GM21576 (cell line): ENCODE measurements around the gene SLC20A1.
"Not testable (repeated sequence)": the region's sequence is repeated elsewhere in the genome, so short reads cannot be mapped to it uniquely, and the experiment has no call there.

Experiments used
- ATAC-seq: cut with Tn5 transposase; IDR thresholded peaks from one replicate; pipeline ENCODE4 v1.9.1; 2021; ENCODE audit warnings: mild to moderate bottlenecking, moderate library complexity; ENCODE audit not compliant: unreplicated experiment

The SLC20A1 gene

DNA sequence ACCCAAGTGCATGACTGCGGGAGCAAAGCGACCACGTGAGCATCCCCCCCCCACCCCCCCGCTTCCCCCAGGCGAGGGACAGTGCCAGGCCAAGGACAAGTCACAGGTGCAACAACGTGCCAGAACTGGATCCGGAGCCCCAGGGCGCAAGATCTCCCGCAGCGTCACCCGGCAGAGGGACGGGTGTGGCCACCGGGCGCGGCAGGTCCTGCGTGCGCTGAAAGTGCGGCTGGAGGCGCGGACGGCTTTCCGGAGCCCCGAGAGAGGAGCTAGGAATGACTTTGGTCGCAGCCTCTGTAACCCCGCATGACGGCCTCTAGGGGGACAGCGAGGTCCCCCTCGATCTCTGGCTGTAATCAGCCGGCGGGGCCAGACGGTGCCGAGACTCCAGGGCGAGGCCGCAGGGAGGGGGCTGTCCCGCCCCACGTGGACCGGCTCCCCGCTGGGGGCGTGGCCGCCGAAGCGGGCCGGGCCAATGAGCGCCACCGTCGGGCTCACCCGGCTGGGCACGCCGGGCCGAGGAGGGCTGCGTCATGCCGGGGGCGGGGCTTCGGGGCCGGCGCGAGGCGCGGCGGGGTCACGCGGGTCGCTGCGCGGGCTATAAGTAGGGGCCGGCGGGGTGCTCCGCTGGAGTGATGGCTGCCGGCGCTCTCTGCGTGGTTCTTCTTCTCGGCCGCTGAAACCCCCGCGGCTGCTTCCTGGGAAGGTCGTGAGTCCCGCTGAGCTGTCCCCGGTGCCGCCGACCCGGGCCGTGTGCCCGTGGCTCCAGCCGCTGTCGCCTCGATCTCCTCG, at the start of gene SLC20A1:
SLC20A1 (plus strand) TSS at position 630 of the 792 bp plus-strand sequence. CDS start 890 bp downstream, outside the sequence.
- peak; percentile 85 for ATAC-seq

- ATAC-seq: no peak
Measured at GRCh38 chr2:112597537-112598322, 48.0 kb upstream of the SLC20A1 start.

GRCh38 chr2:112600634-112601033, 45.1 kb upstream of the SLC20A1 start:
- no peak for ATAC-seq

GRCh38 chr2:112601754-112602153, 44.0 kb upstream of the SLC20A1 start:
- ATAC-seq: no peak

DNA sequence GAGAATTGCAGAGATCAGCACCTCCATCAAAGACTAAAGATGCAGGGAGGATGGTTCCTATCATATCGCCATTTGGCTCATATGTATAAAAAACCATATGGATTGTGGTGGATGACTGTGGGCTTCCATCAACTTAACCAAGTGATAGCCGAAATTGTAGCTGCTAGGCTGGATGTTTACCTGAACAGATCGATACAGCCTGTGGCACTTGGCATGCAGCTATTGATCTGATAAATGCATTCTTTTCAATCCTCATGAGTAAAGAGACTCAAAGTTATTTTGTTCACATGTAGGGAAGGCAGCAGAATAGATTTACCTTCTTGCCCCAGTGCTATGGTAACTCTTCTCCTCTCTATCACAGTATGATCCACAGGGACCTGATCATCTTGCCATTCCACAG, 42.8 kb upstream of the SLC20A1 start:
- ATAC-seq: no peak

GRCh38 chr2:112603731-112604130, 42.0 kb upstream of the SLC20A1 start:
- no peak for ATAC-seq

DNA sequence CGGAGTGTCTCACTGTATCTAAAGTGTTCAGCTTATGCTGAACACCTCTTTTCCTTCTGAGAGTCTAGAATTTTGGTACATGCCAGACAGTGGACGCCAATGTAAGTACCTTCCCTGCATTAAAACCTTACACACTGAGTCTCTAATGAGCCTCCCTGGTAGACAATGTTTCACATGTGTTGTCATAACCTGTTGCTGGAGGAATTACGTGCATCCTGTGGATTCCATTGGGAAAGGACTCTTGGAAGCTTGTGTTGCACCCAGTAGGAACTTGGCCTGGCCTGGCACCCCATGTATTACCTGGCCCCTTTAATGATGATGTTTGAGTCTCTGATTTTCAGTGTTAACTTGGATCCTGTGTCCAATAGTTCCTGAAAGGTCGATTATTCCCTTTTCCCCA, 40.8 kb upstream of the SLC20A1 start:
- ATAC-seq: no peak

GRCh38 chr2:112605926-112606325, 39.8 kb upstream of the SLC20A1 start:
- no peak for ATAC-seq

GRCh38 chr2:112606547-112606946, 39.2 kb upstream of the SLC20A1 start:
- ATAC-seq: no peak

GRCh38 chr2:112607680-112608438, 37.9 kb upstream of the SLC20A1 start:
- no peak for ATAC-seq

DNA sequence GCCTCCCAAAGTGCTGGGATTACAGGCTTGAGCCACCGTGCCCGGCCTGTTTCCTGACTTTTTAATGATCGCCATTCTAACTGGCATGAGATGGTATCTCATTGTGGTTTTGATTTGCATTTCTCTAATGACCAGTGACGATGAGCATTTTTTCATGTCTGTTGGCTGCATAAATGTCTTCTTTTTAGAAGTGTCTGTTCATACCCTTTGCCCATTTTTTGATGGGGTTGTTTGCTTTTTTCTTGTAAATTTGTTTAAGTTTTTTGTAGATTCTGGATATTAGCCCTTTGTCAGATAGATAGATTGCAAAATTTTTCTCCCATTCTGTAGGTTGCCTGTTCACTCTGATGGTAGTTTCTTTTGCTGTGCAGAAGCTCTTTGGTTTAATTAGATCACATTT, 36.4 kb upstream of the SLC20A1 start:
- not testable (repeated sequence) for ATAC-seq

GRCh38 chr2:112612283-112612682, 33.5 kb upstream of the SLC20A1 start:
- not testable (repeated sequence) for ATAC-seq

DNA sequence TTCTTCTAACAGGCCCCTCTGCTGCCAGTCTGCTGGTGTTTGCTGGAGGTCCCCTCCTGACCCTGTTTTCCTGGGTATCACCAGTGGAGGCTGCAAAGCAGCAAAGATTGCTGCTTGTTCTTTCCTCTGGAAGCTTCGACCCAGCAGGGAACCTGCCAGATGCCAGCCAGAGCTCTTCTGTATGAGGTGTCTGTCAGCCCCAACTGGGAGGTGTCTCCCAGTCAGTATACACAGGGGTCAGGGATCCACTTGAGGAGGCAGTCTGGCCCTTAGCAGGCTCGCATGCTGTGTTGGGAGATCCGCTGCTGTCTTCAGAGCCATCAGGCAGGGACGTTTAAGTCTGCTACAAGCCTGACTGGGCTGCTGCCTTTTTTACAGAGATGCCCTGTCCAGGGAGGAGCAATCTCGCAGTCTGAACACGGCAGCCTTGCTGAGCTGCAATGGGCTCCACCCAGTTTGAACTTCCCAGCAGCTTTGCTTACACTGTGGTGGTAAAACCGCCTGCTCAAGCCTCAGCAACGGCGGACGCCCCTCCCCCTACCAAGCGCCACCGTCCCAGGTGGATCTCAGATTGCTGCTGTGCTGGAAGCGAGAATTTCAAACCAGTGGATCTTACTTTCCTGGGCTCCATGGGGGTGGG, 31.4 kb upstream of the SLC20A1 start:
- no peak for ATAC-seq

GRCh38 chr2:112615051-112615450, 30.7 kb upstream of the SLC20A1 start:
- no peak for ATAC-seq

GRCh38 chr2:112615798-112616197, 29.9 kb upstream of the SLC20A1 start:
- not testable (repeated sequence) for ATAC-seq

DNA sequence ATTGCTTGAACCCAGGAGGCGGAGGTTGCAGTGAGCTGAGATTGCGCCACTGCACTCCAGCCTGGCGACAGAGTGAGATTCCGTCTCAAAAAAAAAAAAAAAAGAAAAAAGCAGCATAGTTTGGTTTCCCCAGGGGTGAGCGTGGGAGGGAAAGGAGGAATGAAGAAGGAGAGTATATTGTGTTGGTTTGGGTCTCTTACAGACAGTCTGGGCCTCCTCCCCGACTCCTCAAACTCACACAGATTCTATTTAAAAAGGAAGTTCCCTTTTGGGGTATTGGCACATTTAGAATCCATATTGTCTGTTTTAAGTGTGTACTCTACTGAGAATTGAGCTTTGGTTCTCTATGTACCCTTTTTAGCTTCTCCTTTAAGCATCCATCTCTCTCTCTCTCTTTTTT, 27.4 kb upstream of the SLC20A1 start:
- ATAC-seq: no peak

GRCh38 chr2:112621790-112622527, 23.8 kb upstream of the SLC20A1 start:
- ATAC-seq: no peak

DNA sequence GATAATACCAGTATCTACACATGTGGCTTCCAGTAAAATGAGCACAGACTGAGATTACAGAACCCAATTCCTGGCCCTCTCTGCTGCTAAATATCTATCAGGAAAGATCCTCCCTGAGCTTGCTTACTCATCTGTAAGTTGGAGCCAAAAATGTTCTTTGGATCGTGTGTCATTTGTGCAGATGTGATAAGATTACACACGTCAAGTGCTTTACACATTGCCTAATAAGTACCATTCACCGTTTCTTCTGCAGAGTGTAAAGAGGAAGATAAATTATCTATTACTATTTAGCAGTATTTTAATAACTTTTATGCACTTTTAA, 23.2 kb upstream of the SLC20A1 start:
- ATAC-seq: no peak

GRCh38 chr2:112623913-112624777, 21.6 kb upstream of the SLC20A1 start:
- peak; percentile 79 for ATAC-seq
